GM18498 (cell line): ENCODE results near the gene LCN1.
"Not testable (repeated sequence)": the region's sequence is repeated elsewhere in the genome, so short reads cannot be mapped to it uniquely, and the experiment has no call there.

ENCODE experiments used
- ATAC-seq: cut with Tn5 transposase; IDR thresholded peaks from one replicate; pipeline ENCODE4 v1.9.1; 2021; ENCODE audit warnings: mild to moderate bottlenecking, moderate library complexity; ENCODE audit not compliant: unreplicated experiment

The LCN1 gene

GRCh38 chr9:135522137-135522877 lies 1.1 kb downstream of the LCN1 start:
- no peak for ATAC-seq

GRCh38 chr9:135522931-135523330 lies 1.7 kb downstream of the LCN1 start:
- no peak for ATAC-seq

- ATAC-seq: no peak
These were observed 2.4 kb downstream of the LCN1 start for GRCh38 chr9:135523521-135524129.

GRCh38 chr9:135524130-135524861 lies 3.1 kb downstream of the LCN1 start:
- no peak for ATAC-seq

DNA sequence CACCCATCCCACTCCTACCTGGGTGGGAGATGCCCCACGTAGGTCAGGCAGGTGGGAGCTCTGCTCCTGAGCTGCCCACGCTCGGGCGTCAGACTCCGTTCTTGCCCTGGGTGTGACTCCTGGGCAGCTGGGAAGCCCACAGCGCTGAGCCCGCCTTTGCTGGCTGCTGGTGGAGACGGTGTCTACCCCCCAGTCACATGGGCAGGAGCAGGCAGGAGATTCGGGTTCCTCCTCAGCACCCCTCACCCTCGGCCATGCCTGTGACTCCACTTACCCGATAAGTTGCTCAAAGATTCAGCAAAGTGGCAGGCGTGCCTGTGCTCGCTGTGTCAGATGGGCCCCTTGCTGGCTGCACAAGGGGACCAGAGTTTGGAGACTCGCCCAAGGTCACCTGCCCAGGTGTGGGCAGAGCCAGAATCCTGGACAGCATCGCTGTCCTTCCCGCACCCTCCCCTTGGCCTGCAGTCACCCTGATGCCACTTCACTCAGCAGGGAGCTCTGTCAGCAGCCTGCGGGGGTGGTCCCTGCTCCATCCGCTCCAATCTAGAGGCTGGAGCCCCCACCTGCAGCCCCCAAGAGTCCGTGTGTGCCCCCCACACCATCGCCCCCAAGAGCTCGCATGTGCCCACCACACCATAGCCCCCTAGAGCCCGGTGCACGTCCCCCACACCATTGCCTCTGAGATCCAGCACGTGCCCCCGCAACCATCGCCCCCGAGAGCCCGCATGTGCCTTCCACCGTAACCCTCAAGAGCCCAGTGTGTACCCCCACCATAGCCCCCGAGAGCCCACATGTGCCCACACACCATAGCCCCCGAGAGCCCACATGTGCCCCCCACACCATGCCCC lies 4.2 kb downstream of the LCN1 start:
- no peak for ATAC-seq

- no peak for ATAC-seq
These were observed 5.0 kb downstream of the LCN1 start for GRCh38 chr9:135526089-135526729.

DNA sequence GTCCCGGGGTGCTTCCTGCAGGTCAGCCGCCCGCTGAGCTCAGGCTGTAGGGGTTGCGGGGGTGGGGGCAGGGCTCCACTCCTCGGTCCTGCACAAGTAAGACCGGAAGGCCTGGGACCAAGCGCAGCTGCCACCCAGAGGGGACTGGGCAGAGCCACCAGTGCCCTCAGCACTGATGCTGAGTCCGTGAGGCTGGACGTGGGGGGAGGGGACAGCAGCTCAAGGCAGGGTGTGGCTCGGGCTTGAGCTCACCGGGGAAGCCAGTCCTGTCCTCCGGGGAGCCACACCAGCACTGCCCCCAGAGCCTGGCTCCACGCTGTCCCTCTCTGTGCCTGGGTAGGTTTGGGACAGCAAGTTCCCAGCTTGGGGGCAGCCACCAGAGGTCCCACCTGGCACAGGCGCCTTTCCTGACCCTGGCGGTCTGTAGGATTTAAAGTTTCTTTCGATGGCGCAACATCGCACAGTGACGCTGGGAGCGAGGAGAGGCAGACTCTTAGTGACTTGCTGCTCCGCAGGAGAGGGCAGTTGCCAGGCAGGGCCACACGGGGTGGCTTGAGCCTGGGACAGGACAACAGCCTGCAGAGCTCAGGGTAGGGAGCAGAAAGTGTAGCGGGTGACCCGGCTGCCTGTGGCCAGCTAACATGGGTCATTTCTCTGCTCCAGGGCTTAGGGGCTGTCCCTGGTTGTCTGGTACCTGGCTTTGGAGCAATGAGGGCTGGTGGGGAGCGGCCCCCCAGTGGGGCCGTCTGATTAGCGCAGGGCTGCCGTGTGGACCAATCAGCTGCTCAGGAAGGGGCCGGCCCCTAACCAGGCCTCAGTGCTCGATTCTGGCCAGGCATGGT lies 5.7 kb downstream of the LCN1 start:
- ATAC-seq: no peak

DNA sequence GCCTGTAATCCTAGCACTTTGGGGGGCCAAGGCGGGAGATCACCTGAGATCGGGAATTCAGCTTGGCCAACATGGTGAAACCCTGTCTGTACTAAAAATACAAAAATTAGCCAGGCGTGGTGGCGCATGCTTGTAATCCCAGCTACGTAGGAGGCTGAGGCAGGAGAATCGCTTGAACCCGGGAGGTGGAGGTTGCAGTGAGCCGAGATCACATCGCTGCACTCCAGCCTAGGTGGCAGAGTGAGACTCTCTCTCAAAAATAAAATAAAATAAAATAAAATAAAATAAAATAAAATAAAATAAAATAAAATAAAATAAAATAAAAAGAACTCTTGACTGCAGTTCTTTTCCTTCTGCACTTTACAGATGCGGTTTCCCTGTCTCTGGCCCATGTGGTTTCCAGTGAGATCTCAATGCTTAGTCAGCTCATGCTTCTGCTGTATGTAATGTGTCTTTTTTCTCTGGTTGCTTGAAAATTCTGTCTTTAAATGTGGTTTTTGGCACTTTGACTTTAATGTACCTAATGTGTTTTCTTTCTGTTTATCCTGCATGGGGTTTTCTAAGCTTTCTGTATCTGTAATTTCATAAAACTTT lies 7.7 kb downstream of the LCN1 start:
- ATAC-seq: not testable (repeated sequence)

DNA sequence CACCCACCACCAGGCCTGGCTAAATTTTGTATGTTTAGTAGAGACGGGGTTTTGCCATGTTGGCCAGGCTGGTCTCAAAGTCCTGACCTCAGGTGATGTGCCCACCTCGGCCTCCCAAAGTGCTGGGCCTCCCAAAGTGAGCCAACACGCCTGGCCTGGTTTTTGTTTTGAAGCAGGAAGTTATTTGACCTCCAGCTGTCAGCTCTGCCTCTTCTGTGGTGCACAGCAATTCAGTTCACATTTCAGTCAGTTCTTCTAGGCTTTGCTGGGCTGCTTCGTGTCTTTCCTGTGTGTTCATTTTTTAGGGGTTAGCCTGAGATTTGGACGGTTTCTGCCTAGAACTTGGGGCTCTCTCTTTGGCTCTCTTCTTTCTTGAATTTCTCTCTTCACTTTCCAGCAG lies 8.9 kb downstream of the LCN1 start:
- ATAC-seq: no peak

DNA sequence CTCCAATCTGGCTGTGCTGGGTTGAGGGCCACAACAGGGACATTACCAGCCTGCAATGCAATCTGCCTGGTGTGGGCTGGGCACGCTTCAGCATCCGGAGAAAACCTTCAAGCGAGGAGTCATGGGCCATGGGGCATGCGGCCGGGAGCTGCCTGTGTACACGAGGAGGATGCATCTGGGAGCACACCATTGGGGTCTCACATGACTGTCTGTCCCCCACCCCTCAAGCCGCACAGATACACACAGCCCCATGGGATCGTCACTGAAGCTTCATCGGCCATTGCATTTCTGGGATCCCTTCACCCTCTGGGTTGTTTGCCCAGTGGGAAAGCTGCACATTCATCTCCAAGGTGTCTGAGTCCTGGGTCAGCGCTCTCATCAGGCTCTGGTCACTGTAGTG lies 9.9 kb downstream of the LCN1 start:
- no peak for ATAC-seq

DNA sequence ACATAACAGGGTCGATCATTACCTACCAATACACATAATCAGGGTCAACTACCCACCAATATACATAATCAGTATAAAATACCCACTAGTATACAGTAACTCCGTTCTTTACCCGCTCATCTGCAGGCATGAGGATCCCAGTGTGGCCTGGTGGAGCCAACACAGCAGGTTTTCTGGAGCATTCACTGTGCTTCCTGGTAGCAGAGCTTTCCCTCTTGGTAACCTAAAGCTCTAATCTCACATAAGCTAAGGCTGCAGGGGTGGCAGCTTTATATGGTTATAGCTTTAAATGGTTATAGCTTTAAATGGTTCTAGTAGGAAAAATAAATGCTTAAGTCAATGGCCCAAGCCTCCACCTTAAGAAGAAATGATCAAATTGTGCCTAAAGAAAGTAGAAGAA lies 11.9 kb downstream of the LCN1 start:
- no peak for ATAC-seq

GRCh38 chr9:135533674-135534073 lies 12.4 kb downstream of the LCN1 start:
- ATAC-seq: no peak

GRCh38 chr9:135534192-135534711 lies 13.0 kb downstream of the LCN1 start:
- not testable (repeated sequence) for ATAC-seq

DNA sequence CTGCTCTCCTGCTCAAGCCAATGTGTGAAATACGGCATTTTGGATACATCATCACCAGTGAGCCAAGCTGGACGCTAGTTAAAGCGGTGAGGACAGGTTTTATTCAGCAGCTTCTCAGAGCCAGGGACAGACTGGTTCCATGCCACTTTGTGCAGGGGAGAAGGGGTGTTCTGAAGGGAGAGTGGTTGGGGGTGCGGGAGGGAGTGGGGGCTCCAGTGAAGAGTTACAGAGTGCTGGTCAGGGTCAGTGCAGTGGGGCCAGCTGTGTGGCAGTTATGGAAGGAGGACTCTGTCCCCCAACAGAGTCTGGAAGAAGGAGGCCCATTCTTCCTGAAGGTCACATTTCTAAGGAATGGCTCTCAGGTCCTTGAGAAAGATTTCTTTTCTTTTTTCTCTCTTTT lies 13.6 kb downstream of the LCN1 start:
- ATAC-seq: not testable (repeated sequence)

DNA sequence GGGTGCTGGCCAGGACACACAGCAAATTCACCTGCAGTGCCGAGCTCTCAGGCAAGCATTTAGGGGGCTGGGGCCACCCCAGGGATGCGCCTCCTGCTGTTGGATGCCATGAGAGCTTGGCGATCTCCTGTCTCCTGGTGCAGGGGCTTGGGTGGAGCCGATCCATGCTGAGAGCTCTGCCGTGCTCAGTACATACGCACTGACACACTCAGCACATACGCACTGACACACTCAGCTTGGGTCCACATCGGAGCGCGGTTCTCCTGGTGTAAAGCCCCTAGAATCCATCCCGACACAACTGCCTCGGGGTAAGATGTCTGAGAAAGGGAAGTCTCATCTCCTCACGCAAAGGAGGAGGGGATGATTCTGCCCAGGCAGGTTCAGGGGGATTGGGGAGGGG lies 14.4 kb downstream of the LCN1 start:
- not testable (repeated sequence) for ATAC-seq

GRCh38 chr9:135536216-135536615 lies 15.0 kb downstream of the LCN1 start:
- no peak for ATAC-seq

DNA sequence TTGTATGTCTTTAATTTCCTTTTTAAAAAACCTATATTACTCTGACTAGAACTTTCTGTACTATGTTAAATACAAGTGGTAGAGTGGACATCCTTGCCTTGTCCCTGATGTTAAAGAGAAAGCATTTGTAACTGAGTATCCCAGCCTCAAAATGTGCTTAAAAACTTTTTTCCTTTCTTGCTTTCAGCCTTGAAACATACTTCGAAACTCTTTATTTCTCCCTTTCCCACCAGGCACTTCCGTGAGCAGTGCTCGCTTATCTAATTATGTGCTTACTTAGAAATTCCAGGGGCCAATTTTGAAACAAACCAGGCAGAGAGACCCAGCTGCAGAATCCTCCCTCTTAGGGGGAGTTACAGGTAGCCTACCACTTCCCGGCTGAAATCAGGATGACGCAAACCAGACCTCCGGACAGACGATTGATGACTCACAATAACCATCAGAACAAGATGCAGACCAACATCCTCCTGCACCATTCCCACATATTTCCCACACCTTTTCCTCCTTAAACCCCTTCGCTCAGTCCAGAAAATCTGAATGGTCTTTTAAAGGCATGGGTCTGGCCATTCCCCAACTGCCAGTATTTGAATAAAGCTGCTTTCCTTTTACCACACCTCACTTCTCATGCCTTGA lies 22.1 kb downstream of the LCN1 start:
- not testable (repeated sequence) for ATAC-seq

- ATAC-seq: no peak
These were observed 23.9 kb downstream of the LCN1 start for GRCh38 chr9:135544981-135545635.
